ENCODE data around the gene CDK8.

DNA sequence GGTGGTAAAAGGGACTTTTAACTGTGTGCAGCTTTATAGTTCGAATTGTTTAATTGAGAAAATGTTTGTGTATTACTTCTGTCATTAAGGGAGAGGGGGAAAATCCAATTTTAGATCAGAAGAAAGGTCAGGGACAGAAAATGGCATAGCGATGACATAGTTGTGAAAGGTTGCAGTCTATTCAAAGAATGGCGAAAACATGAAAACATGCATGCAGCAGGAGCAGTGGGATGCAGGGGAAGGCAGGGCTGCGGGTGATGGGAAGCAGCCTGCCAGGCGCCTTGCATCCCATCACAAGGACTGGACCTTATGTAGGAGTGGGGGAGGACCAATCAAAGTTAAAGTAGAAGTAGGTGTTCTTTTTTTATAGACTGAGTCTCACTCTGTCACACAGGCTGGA, 125.9 kb downstream of the CDK8 start:
- TF ChIP-seq POLR2A (IDR thresholded peaks at IDR 0.05), result no peak
- TF ChIP-seq, protein P1, sequence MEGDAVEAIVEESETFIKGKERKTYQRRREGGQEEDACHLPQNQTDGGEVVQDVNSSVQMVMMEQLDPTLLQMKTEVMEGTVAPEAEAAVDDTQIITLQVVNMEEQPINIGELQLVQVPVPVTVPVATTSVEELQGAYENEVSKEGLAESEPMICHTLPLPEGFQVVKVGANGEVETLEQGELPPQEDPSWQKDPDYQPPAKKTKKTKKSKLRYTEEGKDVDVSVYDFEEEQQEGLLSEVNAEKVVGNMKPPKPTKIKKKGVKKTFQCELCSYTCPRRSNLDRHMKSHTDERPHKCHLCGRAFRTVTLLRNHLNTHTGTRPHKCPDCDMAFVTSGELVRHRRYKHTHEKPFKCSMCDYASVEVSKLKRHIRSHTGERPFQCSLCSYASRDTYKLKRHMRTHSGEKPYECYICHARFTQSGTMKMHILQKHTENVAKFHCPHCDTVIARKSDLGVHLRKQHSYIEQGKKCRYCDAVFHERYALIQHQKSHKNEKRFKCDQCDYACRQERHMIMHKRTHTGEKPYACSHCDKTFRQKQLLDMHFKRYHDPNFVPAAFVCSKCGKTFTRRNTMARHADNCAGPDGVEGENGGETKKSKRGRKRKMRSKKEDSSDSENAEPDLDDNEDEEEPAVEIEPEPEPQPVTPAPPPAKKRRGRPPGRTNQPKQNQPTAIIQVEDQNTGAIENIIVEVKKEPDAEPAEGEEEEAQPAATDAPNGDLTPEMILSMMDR (IDR thresholded peaks at IDR 0.05 in 4 of 5, conservative IDR thresholded peaks at IDR 0.05 in 1 of 5), result no peak
